ENCODE measurements around the gene UST.

GRCh38 chr6:148836751-148837150, 89.9 kb downstream of the UST start:
- TF ChIP-seq, protein P1, sequence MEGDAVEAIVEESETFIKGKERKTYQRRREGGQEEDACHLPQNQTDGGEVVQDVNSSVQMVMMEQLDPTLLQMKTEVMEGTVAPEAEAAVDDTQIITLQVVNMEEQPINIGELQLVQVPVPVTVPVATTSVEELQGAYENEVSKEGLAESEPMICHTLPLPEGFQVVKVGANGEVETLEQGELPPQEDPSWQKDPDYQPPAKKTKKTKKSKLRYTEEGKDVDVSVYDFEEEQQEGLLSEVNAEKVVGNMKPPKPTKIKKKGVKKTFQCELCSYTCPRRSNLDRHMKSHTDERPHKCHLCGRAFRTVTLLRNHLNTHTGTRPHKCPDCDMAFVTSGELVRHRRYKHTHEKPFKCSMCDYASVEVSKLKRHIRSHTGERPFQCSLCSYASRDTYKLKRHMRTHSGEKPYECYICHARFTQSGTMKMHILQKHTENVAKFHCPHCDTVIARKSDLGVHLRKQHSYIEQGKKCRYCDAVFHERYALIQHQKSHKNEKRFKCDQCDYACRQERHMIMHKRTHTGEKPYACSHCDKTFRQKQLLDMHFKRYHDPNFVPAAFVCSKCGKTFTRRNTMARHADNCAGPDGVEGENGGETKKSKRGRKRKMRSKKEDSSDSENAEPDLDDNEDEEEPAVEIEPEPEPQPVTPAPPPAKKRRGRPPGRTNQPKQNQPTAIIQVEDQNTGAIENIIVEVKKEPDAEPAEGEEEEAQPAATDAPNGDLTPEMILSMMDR (IDR thresholded peaks at IDR 0.05; ENCODE audit: low read depth, low read length, poor library complexity, severe bottlenecking), result no peak
- TF ChIP-seq EZH2phosphoT487 (IDR thresholded peaks at IDR 0.05; ENCODE audit: borderline replicate concordance, low read length), result no peak
